Right lobe of liver (tissue), 6 donors: ENCODE results near the gene DLG2. TPM values are rescaled to one million over a fixed set of nuclear protein-coding genes. Genes with fewer than 3 reads are reported as not detected.

Source experiments
- ATAC-seq, 4 donors: fragments of 200-7000 bp; cut with Tn5 transposase; one replicate each; pipeline ENCODE4 v1.9.1; 2020; ENCODE audit warnings: mild to moderate bottlenecking in 4 of 4, moderate library complexity in 4 of 4
- DNase-seq, 3 donors: peaks; one replicate each; pipeline ENCODE4 v3.0.0-alpha.2; 2020
- H3K27ac ChIP-seq, 3 donors: fragments of 200-600 bp; one replicate each; pipeline ENCODE4 v1.8.0; 2022
- H3K27me3 ChIP-seq, 2 donors: fragments of 200-600 bp; one replicate each; pipeline ENCODE4 v1.8.0; 2022
- H3K36me3 ChIP-seq, 4 donors: fragments of 200-600 bp; sonication (generic) in 1 of 4; one replicate each; pipeline versions ENCODE4 v1.5.1 to v1.8.0; 2017 to 2022; ENCODE audit warnings: control low read depth in 1 of 4
- H3K4me1 ChIP-seq, 4 donors: fragments of 200-600 bp; sonication (generic) in 1 of 4; one replicate each; pipeline versions ENCODE4 v1.5.1 to v1.8.0; 2017 to 2022; ENCODE audit warnings: control low read depth in 1 of 4
- H3K4me3 ChIP-seq, 3 donors: fragments of 200-600 bp; one replicate each; pipeline ENCODE4 v1.8.0; 2022
- H3K9me3 ChIP-seq, 4 donors: fragments of 200-600 bp; sonication (generic) in 1 of 4; one replicate each; pipeline versions ENCODE4 v1.5.1 to v1.8.0; 2017 to 2022; ENCODE audit warnings: control low read depth in 1 of 4
- POLR2A ChIP-seq: fragments of 450-650 bp; IDR thresholded peaks from one replicate; pipeline ENCODE4 v1.6.1; 2017; ENCODE audit warnings: antibody characterized with exemption, mild to moderate bottlenecking
- WGBS: methylation state at CpG from one replicate; pipeline ENCODE4 v1.1.6; 2018; ENCODE audit warnings: low coverage, low lambda C conversion rate; ENCODE audit not compliant: insufficient coverage; ENCODE audit errors: missing lambda C conversion rate; 5-methylcytosine and 5-hydroxymethylcytosine counted together
- intact Hi-C, 2 donors: fragments of 100-400 bp; cut with DNase I; formaldehyde crosslinking; loops; one replicate each; pipeline versions ENCODE4 v1.11.2 to v1.14.1; 2022
- total RNA-seq, 6 experiments: library from RNA; depleted of rRNA in 2 of 6; stranded (reverse); fragments of >200 nt in 2 of 6; fragmentation: NEBNext Ultra II Directional in 3 of 6; extraction: Animal tissue kit (Norgen Biotek cat#: 25700) in 3 of 6; gene quantifications; one replicate each; pipeline versions ENCODE4 v1.1.0 to v1.2.4, GENCODE V29; 2016 to 2023
- TF ChIP-seq, protein P1 (sequence below), 4 donors: fragments of 200-600 bp in 3 of 4; fragments of 450-650 bp in 1 of 4; IDR thresholded peaks; one replicate each; pipeline versions ENCODE4 v1.5.1 to v1.8.0; 2016 to 2022; ENCODE audit warnings: antibody characterized with exemption in 4 of 4, mild to moderate bottlenecking in 2 of 4
- donor health status: DM: no; HTN: yes; CAD: no.
- donor health status: DM: no; HTN: no; CAD: no.
- donor health status: DM: no; HTN: no; CAD: no.
- donor health status: DM: no; HTN: yes; CAD: no.
- donor health status: DM: no; HTN: yes; CAD: no.

The DLG2 gene
- total RNA-seq, 6 experiments from 2014 or later = 1.2 to 6.4 (median 2.5) TPM

DNA sequence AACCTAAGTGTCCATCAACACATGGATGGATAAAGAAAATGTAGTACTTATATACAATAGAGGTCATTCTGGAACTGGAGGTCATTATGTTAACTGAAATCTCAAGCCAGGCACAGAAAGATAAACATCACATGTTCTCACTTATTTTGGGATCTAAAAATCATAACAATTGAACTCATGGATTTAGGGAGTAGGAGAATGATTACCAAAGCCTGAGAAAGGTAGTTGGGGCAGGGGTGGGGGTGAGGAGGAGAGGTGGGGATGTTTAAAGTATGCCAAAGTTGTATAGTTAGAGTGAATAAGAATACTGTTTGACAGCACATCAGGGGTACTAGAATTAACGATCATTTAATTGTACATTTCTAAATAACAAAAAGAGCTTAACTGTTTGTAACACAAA lies 1112.7 kb downstream of the DLG2 start:
- DNase-seq = no peak
- H3K27me3 ChIP-seq = no peaks in the 10 kb centered on the region
- H3K4me1 ChIP-seq = no peaks in the 10 kb centered on the region
- no peak for TF ChIP-seq POLR2A
- TF ChIP-seq, protein P1, sequence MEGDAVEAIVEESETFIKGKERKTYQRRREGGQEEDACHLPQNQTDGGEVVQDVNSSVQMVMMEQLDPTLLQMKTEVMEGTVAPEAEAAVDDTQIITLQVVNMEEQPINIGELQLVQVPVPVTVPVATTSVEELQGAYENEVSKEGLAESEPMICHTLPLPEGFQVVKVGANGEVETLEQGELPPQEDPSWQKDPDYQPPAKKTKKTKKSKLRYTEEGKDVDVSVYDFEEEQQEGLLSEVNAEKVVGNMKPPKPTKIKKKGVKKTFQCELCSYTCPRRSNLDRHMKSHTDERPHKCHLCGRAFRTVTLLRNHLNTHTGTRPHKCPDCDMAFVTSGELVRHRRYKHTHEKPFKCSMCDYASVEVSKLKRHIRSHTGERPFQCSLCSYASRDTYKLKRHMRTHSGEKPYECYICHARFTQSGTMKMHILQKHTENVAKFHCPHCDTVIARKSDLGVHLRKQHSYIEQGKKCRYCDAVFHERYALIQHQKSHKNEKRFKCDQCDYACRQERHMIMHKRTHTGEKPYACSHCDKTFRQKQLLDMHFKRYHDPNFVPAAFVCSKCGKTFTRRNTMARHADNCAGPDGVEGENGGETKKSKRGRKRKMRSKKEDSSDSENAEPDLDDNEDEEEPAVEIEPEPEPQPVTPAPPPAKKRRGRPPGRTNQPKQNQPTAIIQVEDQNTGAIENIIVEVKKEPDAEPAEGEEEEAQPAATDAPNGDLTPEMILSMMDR (IDR thresholded peaks at IDR 0.05) = no peak
- H3K27ac ChIP-seq = no peak overlapping the region
- WGBS = 76% methylated on average over 1 of the region's 1 CpG
- no peaks in the 10 kb centered on the region for H3K9me3 ChIP-seq
- no peak overlapping the region for H3K4me3 ChIP-seq
- H3K36me3 ChIP-seq = no peaks in the 10 kb centered on the region
- intact Hi-C loops = no loop called here
- ATAC-seq = no peak

DNA sequence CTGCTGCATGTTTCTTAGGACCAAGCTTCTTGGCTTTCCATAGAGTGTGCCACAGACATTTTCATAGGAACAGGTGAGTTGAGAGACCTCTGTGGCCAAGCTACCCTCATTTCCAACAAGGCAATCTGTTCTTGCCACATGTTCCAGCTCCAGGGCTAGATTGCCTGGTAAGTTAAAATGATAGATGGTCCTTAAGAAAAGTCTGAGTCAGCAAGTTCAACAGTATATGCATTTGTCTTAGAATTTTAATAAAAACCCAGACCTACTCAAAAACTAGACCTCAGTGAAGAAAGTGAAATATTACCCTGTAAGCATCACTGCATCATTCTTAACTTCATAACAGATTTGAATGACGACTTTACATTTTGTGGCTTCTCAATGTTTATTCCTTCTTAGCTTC lies 1123.6 kb downstream of the DLG2 start:
- Histone ChIP-seq H3K27ac (no peak overlapping the region), H3K36me3 (no peaks in the 10 kb centered on the region)
- no peak for ATAC-seq

DNA sequence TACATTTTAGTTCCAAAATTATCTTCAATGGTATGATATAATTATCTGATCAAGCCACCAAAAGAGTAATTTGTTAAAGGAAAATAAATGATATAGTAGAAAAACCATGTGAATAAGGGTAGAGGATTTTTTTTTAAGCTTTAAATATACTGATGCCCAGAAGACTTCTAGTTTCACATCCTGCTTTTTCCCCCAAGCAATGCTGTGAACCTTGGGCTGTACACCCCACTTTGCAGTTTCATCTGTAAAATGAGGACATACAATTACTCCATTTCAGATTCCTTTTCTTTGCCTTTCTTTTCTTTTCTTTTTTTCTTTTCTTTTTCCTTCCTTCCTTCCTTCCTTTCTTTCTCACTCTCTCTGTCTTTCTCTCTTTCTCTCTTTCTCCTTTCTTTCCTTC lies 1125.4 kb downstream of the DLG2 start:
- H3K36me3 ChIP-seq = no peaks in the 10 kb centered on the region
- DNase-seq (no peak), ATAC-seq (no peak)
- no peaks in the 10 kb centered on the region for H3K27me3 ChIP-seq
- no peaks in the 10 kb centered on the region for H3K9me3 ChIP-seq
- intact Hi-C loops = no loop called here
- no peak for TF ChIP-seq POLR2A
- TF ChIP-seq, protein P1 (IDR thresholded peaks at IDR 0.05) = no peak
- no peak overlapping the region for H3K27ac ChIP-seq
- no peaks in the 10 kb centered on the region for H3K4me1 ChIP-seq
- no peak overlapping the region for H3K4me3 ChIP-seq

More for the DNA sequence above, 1123.6 kb downstream of the DLG2 start:
- Histone ChIP-seq H3K4me1 (no peaks in the 10 kb centered on the region), H3K9me3 (no peaks in the 10 kb centered on the region), H3K27me3 (no peaks in the 10 kb centered on the region), H3K4me3 (no peak overlapping the region)
- no peak for DNase-seq
- TF ChIP-seq, protein P1 (IDR thresholded peaks at IDR 0.05) = no peak
- TF ChIP-seq POLR2A = no peak
- WGBS = 64% methylated on average over 1 of the region's 1 CpG
- intact Hi-C loops = no loop called here

DNA sequence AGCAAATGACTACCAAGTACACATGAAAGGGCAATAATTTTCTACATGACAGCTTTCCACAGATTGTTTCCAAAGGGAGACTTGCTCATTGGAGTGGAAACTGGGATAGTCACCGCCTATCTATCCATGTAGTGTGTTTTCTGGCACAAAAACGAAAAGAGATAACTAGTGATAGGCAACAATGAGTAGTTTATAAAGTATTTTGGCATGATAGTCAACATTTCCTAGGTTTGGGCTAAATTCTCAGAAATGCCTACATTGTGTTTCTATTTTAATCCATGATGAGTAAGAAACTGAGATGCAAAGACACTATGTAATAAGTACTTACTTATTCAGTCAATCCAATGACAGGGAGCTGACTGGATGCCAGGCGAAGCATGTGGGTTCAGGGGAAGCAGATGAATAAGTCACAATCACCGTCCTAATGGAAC lies 1129.1 kb downstream of the DLG2 start:
- H3K27me3 ChIP-seq = no peaks in the 10 kb centered on the region
- no peak overlapping the region for H3K4me3 ChIP-seq
- H3K36me3 ChIP-seq = no peaks in the 10 kb centered on the region
- ATAC-seq = no peak
- WGBS = 55% methylated on average over 3 of the region's 4 CpGs
- H3K27ac ChIP-seq = no peak overlapping the region
- no peaks in the 10 kb centered on the region for H3K4me1 ChIP-seq
- intact Hi-C loops = no loop called here
- no peaks in the 10 kb centered on the region for H3K9me3 ChIP-seq
- no peak for DNase-seq
- TF ChIP-seq, protein P1 (IDR thresholded peaks at IDR 0.05) = no peak
- no peak for TF ChIP-seq POLR2A

DNA sequence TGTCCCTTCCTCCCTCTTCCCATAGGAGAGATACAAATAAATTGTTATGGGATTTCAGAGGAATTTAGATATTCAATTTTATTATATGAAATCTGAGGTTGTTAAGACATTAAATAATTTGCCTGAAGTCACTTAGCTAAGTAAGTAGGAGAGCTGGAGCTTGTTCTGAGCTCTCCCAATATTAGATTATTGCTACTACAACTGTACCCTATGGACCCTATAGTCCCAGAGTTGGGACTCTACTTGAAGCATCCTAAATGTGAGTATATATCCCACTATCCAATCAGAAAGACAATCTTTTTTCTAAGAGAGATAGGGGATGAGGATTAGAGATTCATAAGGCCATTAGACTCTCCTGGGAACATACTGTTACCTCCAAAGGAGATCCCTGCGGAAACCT lies 1130.0 kb downstream of the DLG2 start:
- H3K4me1 ChIP-seq = no peaks in the 10 kb centered on the region
- H3K9me3 ChIP-seq = no peaks in the 10 kb centered on the region
- 94% methylated on average over 1 of the region's 1 CpG for WGBS
- TF ChIP-seq, protein P1 (IDR thresholded peaks at IDR 0.05) = no peak
- no peak for TF ChIP-seq POLR2A
- no peaks in the 10 kb centered on the region for H3K36me3 ChIP-seq
- H3K4me3 ChIP-seq = no peak overlapping the region
- H3K27ac ChIP-seq = no peak overlapping the region
- intact Hi-C loops = no loop called here
- DNase-seq (no peak), ATAC-seq (no peak)
- H3K27me3 ChIP-seq = no peaks in the 10 kb centered on the region
